Ascending aorta (tissue), 2 donors: ENCODE measurements around the gene HSF5. TPM values are rescaled to one million over a fixed set of nuclear protein-coding genes. Genes with fewer than 3 reads are reported as not detected.
"Not testable (repeated sequence)": the region's sequence is repeated elsewhere in the genome, so short reads cannot be mapped to it uniquely, and the experiment has no call there.

Source experiments
- DNase-seq, 2 donors: peaks; one replicate each; pipeline ENCODE4 v3.0.0-alpha.2; 2019; ENCODE audit warnings: low spot score in 2 of 2
- H3K27ac ChIP-seq, 2 donors: fragments of 200-600 bp; sonication (generic); one replicate each; pipeline ENCODE4 v1.5.1; 2016 to 2017; ENCODE audit warnings: mild to moderate bottlenecking in 1 of 2
- H3K27me3 ChIP-seq: fragments of 200-600 bp; sonication (generic); one replicate; pipeline ENCODE4 v1.5.1; 2017
- H3K36me3 ChIP-seq, 2 donors: fragments of 200-600 bp; sonication (generic); one replicate each; pipeline ENCODE4 v1.5.1; 2016
- H3K4me1 ChIP-seq, 2 donors: fragments of 200-600 bp; sonication (generic); one replicate each; pipeline ENCODE4 v1.5.1; 2016 to 2017; ENCODE audit warnings: mild to moderate bottlenecking in 1 of 2
- H3K4me3 ChIP-seq, 2 donors: fragments of 200-600 bp; sonication (generic); one replicate each; pipeline ENCODE4 v1.5.1; 2016 to 2017; ENCODE audit warnings: mild to moderate bottlenecking in 1 of 2
- H3K9me3 ChIP-seq, 2 donors: fragments of 200-600 bp; sonication (generic); one replicate each; pipeline ENCODE4 v1.5.1; 2016
- CTCF ChIP-seq, 3 experiments: fragments of 200-600 bp in 2 of 3; fragments of 450-650 bp in 1 of 3; sonication (generic) in 2 of 3; IDR thresholded peaks; one replicate each; pipeline ENCODE4 v1.5.1; 2016 to 2019; ENCODE audit warnings: antibody characterized with exemption in 3 of 3, mild to moderate bottlenecking in 1 of 3, moderate library complexity in 1 of 3
- intact Hi-C: fragments of 100-400 bp; cut with DNase I; formaldehyde crosslinking; loops from one replicate; pipeline ENCODE4 v1.15.1; 2023
- total RNA-seq: library from RNA; depleted of rRNA; stranded (reverse); fragments of >200 nt; gene quantifications from one replicate; pipeline ENCODE4 v1.1.0, GENCODE V29; 2016

HSF5 gene
- total RNA-seq, 1 donor from 2014 or later: not detected

GRCh38 chr17:58492238-58493121 lies 4.3 kb upstream of the HSF5 start:
- no peak for DNase-seq
- no peaks in the 10 kb centered on the region for H3K4me1 ChIP-seq
- no peak overlapping the region for H3K4me3 ChIP-seq
- intact Hi-C loops: no loop called here
- H3K36me3 ChIP-seq: peaks cover 69 to 92% of the 10 kb centered on the region in 2 donors
- no peak overlapping the region for H3K27ac ChIP-seq
- no peaks in the 10 kb centered on the region for H3K27me3 ChIP-seq
- no peaks in the 10 kb centered on the region for H3K9me3 ChIP-seq
- no peak for TF ChIP-seq CTCF (IDR thresholded peaks at IDR 0.05)

GRCh38 chr17:58491510-58492045 lies 3.4 kb upstream of the HSF5 start:
- DNase-seq: no peak
- peaks cover 66 to 83% of the 10 kb centered on the region in 2 donors for H3K36me3 ChIP-seq
- no peak for TF ChIP-seq CTCF (IDR thresholded peaks at IDR 0.05)
- no peaks in the 10 kb centered on the region for H3K27me3 ChIP-seq
- H3K4me1 ChIP-seq: no peaks in the 10 kb centered on the region
- no peak overlapping the region for H3K27ac ChIP-seq
- no peak overlapping the region for H3K4me3 ChIP-seq
- H3K9me3 ChIP-seq: no peaks in the 10 kb centered on the region
- intact Hi-C loops: no loop called here

- intact Hi-C loops: no loop called here
- Histone ChIP-seq H3K27me3 (no peaks in the 10 kb centered on the region), H3K4me3 (no peak overlapping the region), H3K4me1 (no peaks in the 10 kb centered on the region), H3K9me3 (no peaks in the 10 kb centered on the region), H3K27ac (no peak overlapping the region), H3K36me3 (peaks cover 35 to 52% of the 10 kb centered on the region in 2 donors)
- no peak for TF ChIP-seq CTCF (IDR thresholded peaks at IDR 0.05)
- DNase-seq: no peak
These were observed 251 bp upstream of the HSF5 start for GRCh38 chr17:58488428-58488890.

- intact Hi-C loops: no loop called here
- Histone ChIP-seq H3K9me3 (no peaks in the 10 kb centered on the region), H3K4me1 (no peaks in the 10 kb centered on the region), H3K36me3 (peaks cover under 1 to 13% of the 10 kb centered on the region in 2 donors), H3K27me3 (no peaks in the 10 kb centered on the region), H3K4me3 (no peak overlapping the region), H3K27ac (no peak overlapping the region)
- TF ChIP-seq CTCF (IDR thresholded peaks at IDR 0.05): no peak
- no peak for DNase-seq
These were observed 3.6 kb downstream of the HSF5 start for GRCh38 chr17:58484600-58484999.

GRCh38 chr17:58481798-58482197 lies 6.4 kb downstream of the HSF5 start:
- H3K27ac ChIP-seq, H3K27me3 ChIP-seq, H3K4me1 ChIP-seq, H3K4me3 ChIP-seq, intact Hi-C loops, H3K9me3 ChIP-seq, H3K36me3 ChIP-seq, DNase-seq: not testable (repeated sequence)

GRCh38 chr17:58480090-58480489 lies 8.1 kb downstream of the HSF5 start:
- Histone ChIP-seq H3K27ac (no peak overlapping the region), H3K9me3 (no peaks in the 10 kb centered on the region), H3K27me3 (no peaks in the 10 kb centered on the region), H3K36me3 (no peaks in the 10 kb centered on the region), H3K4me1 (no peaks in the 10 kb centered on the region), H3K4me3 (no peak overlapping the region)
- no peak for TF ChIP-seq CTCF (IDR thresholded peaks at IDR 0.05)
- DNase-seq: no peak
- intact Hi-C loops: no loop called here
